HepG2 (cell line): Measurements from ENCODE around the gene SIK3. TPM values are rescaled to one million over a fixed set of nuclear protein-coding genes. Genes with fewer than 3 reads are reported as not detected.
A peak's percentile ranks its signal among the peaks of the same experiment; 100 is the strongest.

Source experiments
- BCLAF1 ChIP-seq: fragments of 450-650 bp; IDR thresholded peaks from 2 replicates; pipeline ENCODE4 v1.6.1; 2017; ENCODE audit warnings: mild to moderate bottlenecking
- CBFB ChIP-seq: sonication (generic); formaldehyde crosslinking; IDR thresholded peaks from 2 replicates; pipeline ENCODE4 v1.4.0; 2020; ENCODE audit warnings: missing genetic modification reagents
- CCDC6 ChIP-seq: sonication (generic); formaldehyde crosslinking; IDR thresholded peaks from 2 replicates; pipeline ENCODE4 v1.8.1; 2022; ENCODE audit warnings: mild to moderate bottlenecking, missing genetic modification reagents, moderate library complexity
- ETV6 ChIP-seq: sonication (generic); formaldehyde crosslinking; conservative IDR thresholded peaks from 2 replicates; pipeline ENCODE4 v1.4.0; 2020; ENCODE audit warnings: missing genetic modification reagents
- HNRNPH1 ChIP-seq: fragments of 200-400 bp; formaldehyde crosslinking; optimal IDR thresholded peaks from 2 replicates; pipeline ENCODE3; 2017; ENCODE audit warnings: mild to moderate bottlenecking, low read depth, low read length
- IKZF1 ChIP-seq: fragments of 450-650 bp; IDR thresholded peaks from 2 replicates; pipeline ENCODE4 v1.7.1; 2016
- KDM6A ChIP-seq: IDR thresholded peaks from 2 replicates; pipeline ENCODE4 v1.6.1; 2016; ENCODE audit warnings: low read depth
- KLF16 ChIP-seq, 2 experiments: sonication (generic) in 1 of 2; formaldehyde crosslinking in 1 of 2; IDR thresholded peaks; 2 replicates each; pipeline versions ENCODE4 v1.6.1 to v1.8.0; 2016 to 2023; ENCODE audit warnings: missing genetic modification reagents in 2 of 2, missing compliant biosample characterization in 1 of 2
- MED1 ChIP-seq: sonication (generic); formaldehyde crosslinking; IDR thresholded peaks from 2 replicates; pipeline ENCODE4 v1.4.0; 2020; ENCODE audit warnings: missing genetic modification reagents
- MED8 ChIP-seq: sonication (generic); formaldehyde crosslinking; IDR thresholded peaks from 2 replicates; pipeline ENCODE4 v1.8.1; 2023; ENCODE audit warnings: mild to moderate bottlenecking, missing genetic modification reagents; ENCODE audit not compliant: insufficient replicate concordance
- MEIS2 ChIP-seq: sonication (generic); formaldehyde crosslinking; IDR thresholded peaks from 2 replicates; pipeline ENCODE4 v1.9.0; 2021; ENCODE audit warnings: mild to moderate bottlenecking, missing genetic modification reagents
- MTA1 ChIP-seq: sonication (generic); formaldehyde crosslinking; IDR thresholded peaks from 2 replicates; pipeline ENCODE4 v1.4.0; 2020; ENCODE audit warnings: missing genetic modification reagents, mild to moderate bottlenecking, borderline replicate concordance
- NR0B2 ChIP-seq: sonication (generic); formaldehyde crosslinking; IDR thresholded peaks from 2 replicates; pipeline ENCODE4 v1.4.0; 2020; ENCODE audit warnings: mild to moderate bottlenecking, missing genetic modification reagents
- PITX1 ChIP-seq: sonication (generic); formaldehyde crosslinking; IDR thresholded peaks from 2 replicates; pipeline ENCODE4 v1.5.1; 2020; ENCODE audit warnings: mild to moderate bottlenecking, missing genetic modification reagents
- TEAD2 ChIP-seq: sonication (generic); formaldehyde crosslinking; IDR thresholded peaks from 2 replicates; pipeline ENCODE4 v1.9.0; 2021; ENCODE audit warnings: missing genetic modification reagents
- ZFP36L2 ChIP-seq: sonication (generic); formaldehyde crosslinking; IDR thresholded peaks from 2 replicates; pipeline ENCODE4 v1.4.0; 2020; ENCODE audit warnings: missing genetic modification reagents
- ZFYVE20 ChIP-seq: sonication (generic); formaldehyde crosslinking; IDR thresholded peaks from 2 replicates; pipeline ENCODE4 v1.8.0; 2023; ENCODE audit warnings: low read depth, mild to moderate bottlenecking, moderate library complexity, missing genetic modification reagents, borderline replicate concordance
- ZNF629 ChIP-seq: sonication (generic); formaldehyde crosslinking; conservative IDR thresholded peaks from 2 replicates; pipeline ENCODE4 v1.5.0; 2020; ENCODE audit warnings: missing genetic modification reagents
- ZNF724P ChIP-seq: sonication (generic); formaldehyde crosslinking; IDR thresholded peaks from 2 replicates; pipeline ENCODE4 v1.8.0; 2022; ENCODE audit warnings: missing genetic modification reagents, borderline replicate concordance
- ZNF839 ChIP-seq: sonication (generic); formaldehyde crosslinking; IDR thresholded peaks from 2 replicates; pipeline ENCODE4 v1.4.0; 2020; ENCODE audit warnings: missing genetic modification reagents, mild to moderate bottlenecking, borderline replicate concordance
- ZNF891 ChIP-seq: sonication (generic); formaldehyde crosslinking; IDR thresholded peaks from 2 replicates; pipeline ENCODE4 v1.5.0; 2020; ENCODE audit warnings: mild to moderate bottlenecking, missing genetic modification reagents
- polyA plus RNA-seq, 8 experiments: library from polyadenylated mRNA; depleted of rRNA in 3 of 8; stranded (reverse) in 7 of 8; unstranded in 1 of 8; fragments of >200 nt; fragmentation: Illumina TruSeq in 4 of 8; extraction: Trizol in 4 of 8; gene quantifications; 2 replicates each; pipeline versions ENCODE4 v1.2.1 to v1.2.3, GENCODE V29; 2011 to 2016; ENCODE audit warnings: low read depth in 4 of 8, missing spikeins in 1 of 8, mixed read lengths in 1 of 8; ENCODE audit not compliant: insufficient read depth in 1 of 8
- total RNA-seq, 5 experiments: library from RNA; depleted of rRNA; stranded (reverse); fragments of >200 nt; fragmentation: Illumina TruSeq; extraction: Trizol; gene quantifications; 2 replicates each; pipeline ENCODE4 v1.2.3, GENCODE V29; 2016; ENCODE audit warnings: low read depth in 1 of 5
- TF ChIP-seq, protein P1 (sequence below): sonication (generic); formaldehyde crosslinking; IDR thresholded peaks from 2 replicates; pipeline ENCODE4 v1.4.0; 2020; ENCODE audit warnings: missing genetic modification reagents
- TF ChIP-seq, protein P2 (sequence below): sonication (generic); formaldehyde crosslinking; IDR thresholded peaks from 2 replicates; pipeline ENCODE4 v1.5.1; 2020; ENCODE audit warnings: missing genetic modification reagents, mild to moderate bottlenecking, borderline replicate concordance
- TF ChIP-seq, protein P3 (sequence below): sonication (generic); formaldehyde crosslinking; IDR thresholded peaks from 2 replicates; pipeline ENCODE4 v1.4.0; 2020; ENCODE audit warnings: mild to moderate bottlenecking, low read depth, missing genetic modification reagents

The SIK3 gene
- total and polyA plus RNA-seq, 2 of the 13 experiments (the other 11 are each of a cell fraction or from before 2014, with no cell fraction given), result 5.7 to 9.8 TPM

DNA sequence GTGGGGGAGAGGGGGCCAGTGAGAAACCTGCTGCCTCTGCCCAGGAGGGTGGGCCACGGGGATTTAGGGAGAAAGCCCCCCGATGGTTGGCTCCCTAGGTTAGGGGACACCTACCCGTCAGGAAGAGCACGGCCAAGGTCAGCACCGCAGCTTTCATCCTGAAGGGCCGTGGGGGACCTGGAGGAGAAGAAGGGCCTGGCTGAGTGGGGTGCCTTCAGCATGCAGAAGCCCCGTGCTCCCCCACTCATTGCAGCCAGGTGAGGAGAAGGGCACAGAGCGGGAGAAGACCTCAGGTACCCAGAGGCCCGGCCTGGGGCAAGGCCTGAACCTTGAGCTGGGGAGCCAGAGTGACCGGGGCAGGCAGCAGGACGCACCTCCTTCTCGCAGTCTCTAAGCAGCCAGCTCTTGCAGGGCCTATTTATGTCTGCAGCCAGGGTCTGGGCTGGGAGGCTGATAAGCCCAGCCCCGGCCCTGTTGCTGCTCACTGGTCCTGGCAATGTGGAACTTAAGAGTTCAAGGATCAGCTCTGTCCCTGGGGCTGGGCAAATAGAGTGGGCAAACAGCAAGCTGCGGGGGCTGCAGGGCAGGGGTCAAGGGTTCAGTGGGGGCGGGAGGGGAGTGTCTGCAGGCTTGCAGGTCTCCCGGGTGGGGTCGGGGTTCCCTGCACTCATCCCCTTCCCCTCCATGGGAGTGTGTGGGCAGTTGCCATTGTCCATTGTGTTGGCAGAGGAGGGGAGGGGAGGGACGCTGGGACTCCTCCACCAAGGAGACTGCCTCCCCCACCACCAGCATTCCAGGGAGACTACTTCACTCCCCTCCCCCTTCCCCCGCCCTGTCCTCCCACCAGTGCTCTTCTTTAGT lies 260.8 kb downstream of the SIK3 start, which contains the start of gene APOA1 (continued):
- no peak for TF ChIP-seq IKZF1
- TF ChIP-seq CBFB, result peak; percentile 42; the same call in 1 of the 2 replicates
- TF ChIP-seq, protein P1, sequence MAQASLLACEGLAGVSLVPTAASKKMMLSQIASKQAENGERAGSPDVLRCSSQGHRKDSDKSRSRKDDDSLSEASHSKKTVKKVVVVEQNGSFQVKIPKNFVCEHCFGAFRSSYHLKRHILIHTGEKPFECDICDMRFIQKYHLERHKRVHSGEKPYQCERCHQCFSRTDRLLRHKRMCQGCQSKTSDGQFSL, result no peak; the same call in 1 of the 2 replicates
- no peak for TF ChIP-seq TEAD2 (CRISPR knock-in tag)
- no peak for TF ChIP-seq BCLAF1
- TF ChIP-seq MED1 (CRISPR knock-in tag), result peak; percentile 96
- TF ChIP-seq, protein P2, sequence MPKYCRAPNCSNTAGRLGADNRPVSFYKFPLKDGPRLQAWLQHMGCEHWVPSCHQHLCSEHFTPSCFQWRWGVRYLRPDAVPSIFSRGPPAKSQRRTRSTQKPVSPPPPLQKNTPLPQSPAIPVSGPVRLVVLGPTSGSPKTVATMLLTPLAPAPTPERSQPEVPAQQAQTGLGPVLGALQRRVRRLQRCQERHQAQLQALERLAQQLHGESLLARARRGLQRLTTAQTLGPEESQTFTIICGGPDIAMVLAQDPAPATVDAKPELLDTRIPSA (CRISPR knock-in tag), result no peak; the same call in 1 of the 2 replicates
- no peak for TF ChIP-seq ETV6
- TF ChIP-seq ZNF629 (CRISPR knock-in tag), result 0 out of 2 replicates have a peak, but pooled peaks have one; percentile 53
- peak; percentile 95; the same call in 1 of the 2 replicates for TF ChIP-seq MTA1 (CRISPR knock-in tag)
- TF ChIP-seq MED8, result peak; percentile 85
- no peak for TF ChIP-seq HNRNPH1
- TF ChIP-seq ZNF724P, result peak; percentile 92
- peak in 1 of 2 experiments; percentile 73; a peak in 2 of 4 replicates for TF ChIP-seq KLF16 (CRISPR knock-in tag; IDR thresholded peaks at IDR 0.05)
- TF ChIP-seq NR0B2 (CRISPR knock-in tag), result 0 out of 2 replicates have a peak, but pooled peaks have one; percentile 32
- TF ChIP-seq ZNF891 (CRISPR knock-in tag), result peak; percentile 95
- peak; percentile 76; the same call in 1 of the 2 replicates for TF ChIP-seq CCDC6 (CRISPR knock-in tag)
- TF ChIP-seq, protein P3, sequence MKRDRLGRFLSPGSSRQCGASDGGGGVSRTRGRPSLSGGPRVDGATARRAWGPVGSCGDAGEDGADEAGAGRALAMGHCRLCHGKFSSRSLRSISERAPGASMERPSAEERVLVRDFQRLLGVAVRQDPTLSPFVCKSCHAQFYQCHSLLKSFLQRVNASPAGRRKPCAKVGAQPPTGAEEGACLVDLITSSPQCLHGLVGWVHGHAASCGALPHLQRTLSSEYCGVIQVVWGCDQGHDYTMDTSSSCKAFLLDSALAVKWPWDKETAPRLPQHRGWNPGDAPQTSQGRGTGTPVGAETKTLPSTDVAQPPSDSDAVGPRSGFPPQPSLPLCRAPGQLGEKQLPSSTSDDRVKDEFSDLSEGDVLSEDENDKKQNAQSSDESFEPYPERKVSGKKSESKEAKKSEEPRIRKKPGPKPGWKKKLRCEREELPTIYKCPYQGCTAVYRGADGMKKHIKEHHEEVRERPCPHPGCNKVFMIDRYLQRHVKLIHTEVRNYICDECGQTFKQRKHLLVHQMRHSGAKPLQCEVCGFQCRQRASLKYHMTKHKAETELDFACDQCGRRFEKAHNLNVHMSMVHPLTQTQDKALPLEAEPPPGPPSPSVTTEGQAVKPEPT (CRISPR knock-in tag), result no peak
- peak; percentile 42; the same call in 1 of the 2 replicates for TF ChIP-seq MEIS2 (CRISPR knock-in tag)
- peak; percentile 91 for TF ChIP-seq PITX1 (CRISPR knock-in tag)
- TF ChIP-seq ZFYVE20 (CRISPR knock-in tag), result 0 out of 2 replicates have a peak, but pooled peaks have one; percentile 36
- TF ChIP-seq KDM6A, result peak; percentile 94
- no peak for TF ChIP-seq ZNF839 (CRISPR knock-in tag)
- TF ChIP-seq ZFP36L2, result no peak
